NCI-H345 (cell line): Measurements from ENCODE around the gene CTBP1.
"Not testable (repeated sequence)": the region's sequence is repeated elsewhere in the genome, so short reads cannot be mapped to it uniquely, and the experiment has no call there.

Experiments
- DNase-seq: peaks from one replicate; lab custom pipeline; 2025; lab: John Stamatoyannopoulos, UW

CTBP1 gene

DNA sequence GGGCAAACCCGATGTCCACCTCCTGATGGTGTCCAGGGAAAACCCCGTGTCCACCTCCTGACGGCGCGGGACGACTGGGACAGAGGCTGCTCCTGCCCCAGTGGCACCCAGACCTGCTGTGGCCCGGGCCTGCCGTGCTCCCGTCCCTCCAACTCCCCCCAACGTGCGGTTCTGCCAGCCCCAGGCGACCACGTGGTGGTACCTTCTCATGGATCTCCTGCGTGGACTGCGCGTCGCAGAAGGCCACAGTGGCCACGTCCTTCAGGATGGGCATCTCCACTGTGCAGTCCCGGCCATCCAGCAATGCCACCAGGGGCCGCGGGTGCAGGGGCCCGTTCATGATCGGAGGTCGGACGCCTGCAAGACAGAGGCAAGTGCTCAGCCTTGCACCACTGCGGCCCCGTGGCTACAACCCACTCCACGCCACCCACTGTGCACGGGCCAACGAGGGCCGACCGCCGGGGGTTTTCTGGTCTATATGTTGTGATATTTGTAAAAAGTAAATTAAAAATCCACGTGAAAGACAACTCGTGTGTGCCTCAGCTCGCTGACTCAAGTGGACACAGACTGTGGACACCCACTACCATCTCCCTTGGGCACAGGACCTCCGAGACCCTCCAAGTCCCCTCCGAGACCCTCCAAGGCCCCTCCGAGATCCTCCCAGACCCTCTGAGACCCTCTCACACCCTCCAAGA, 10.8 kb downstream of the CTBP1 start:
- DNase-seq, result no peak

DNA sequence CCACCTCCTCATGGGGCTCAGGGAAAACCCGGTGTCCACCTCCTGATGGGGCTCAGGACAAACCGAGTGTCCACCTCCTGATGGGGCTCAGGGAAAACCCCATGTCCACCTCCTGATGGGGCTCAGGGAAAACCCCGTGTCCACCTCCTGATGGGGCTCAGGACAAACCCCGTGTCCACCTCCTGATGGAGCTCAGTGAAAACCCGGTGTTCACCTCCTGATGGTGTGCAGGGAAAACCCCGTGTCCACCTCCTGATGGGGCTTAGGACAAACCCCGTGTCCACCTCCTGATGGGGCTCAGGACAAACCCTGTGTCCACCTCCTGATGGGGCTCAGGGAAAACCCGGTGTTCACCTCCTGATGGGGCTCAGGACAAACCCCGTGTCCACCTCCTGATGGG, 11.7 kb downstream of the CTBP1 start:
- DNase-seq, result not testable (repeated sequence)

GRCh38 chr4:1236836-1237235, 12.1 kb downstream of the CTBP1 start:
- DNase-seq, result not testable (repeated sequence)

DNA sequence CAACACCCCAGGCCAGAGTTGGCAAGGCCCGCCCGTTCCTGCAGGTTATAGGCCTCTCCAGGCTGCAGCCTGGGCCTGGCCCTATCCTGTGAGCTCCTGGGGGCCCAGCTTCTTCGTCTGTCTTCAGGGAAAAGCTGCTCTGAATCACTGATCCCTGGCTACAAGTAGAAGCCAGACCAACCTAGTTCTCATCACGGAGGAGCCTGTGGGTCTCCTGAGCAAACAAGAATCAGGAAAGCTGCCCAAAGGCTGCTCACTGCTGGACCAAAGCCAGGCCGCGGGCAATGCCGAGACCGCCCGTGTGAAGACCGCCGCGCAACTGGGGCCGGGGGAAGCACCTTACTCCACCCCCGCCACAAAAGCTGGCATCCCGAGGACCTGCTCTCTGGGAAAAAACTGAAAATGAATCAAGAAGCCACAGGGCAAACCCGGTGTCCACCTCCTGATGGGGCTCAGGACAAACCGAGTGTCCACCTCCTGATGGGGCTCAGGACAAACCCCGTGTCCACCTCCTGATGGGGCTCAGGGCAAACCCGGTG, 12.8 kb downstream of the CTBP1 start:
- no peak for DNase-seq

DNA sequence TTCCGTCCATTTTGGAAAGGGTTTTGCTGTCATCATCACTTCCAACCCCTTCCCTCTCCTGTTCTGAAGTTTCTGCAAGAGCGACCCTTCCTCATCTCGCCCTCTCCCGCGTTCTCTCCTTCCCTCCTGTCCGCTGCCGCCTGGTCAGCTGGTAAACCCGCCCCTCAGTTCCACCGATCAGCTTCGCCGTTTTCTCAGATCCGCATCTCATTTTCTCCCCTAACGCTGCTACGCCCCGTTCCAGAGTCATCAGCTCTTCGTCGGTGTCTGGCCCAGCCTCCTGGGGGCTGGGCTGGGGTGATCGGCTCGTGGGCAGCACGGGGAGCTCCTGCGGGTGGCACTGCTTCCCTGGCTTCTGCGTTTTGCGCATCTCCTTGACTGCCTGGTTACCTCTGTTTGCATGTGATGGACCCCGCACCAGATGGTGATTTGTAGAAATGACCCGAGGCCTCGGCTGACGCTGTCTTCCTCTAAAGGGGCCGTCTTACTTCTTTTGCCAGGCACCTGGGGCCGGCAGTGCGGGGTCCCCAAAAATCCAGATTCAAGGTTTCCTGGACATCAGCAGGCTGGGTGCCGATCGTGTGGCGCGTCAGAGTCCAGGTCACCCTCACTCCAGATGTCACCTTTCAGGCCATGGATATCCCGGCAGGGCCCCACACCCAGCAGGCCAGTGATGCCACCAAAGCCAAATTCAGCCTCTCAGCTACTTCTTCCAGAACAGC, 13.4 kb downstream of the CTBP1 start:
- DNase-seq, result no peak

DNA sequence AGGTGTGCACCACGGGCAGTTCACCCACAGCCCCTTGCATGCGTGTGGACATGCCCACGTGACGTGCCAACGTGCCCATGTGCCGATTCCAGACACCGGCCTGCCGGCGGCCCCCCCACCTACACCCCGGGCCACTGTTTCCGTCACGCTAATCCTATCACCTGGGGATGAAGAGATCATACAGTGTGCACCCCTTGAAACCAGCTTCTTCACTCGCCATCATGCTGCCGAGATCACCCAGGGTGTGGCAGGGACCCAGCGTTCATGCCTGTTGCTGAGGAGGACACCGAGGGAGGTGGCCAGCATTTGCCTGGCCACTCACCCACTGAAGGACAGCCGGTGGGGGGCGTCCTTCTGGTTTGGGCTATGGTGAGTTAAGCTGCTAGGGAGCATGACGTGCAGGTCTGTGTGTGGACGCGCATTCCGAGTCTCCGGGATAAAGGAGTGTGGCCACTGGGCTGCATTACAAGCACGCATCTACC, 14.1 kb downstream of the CTBP1 start:
- no peak for DNase-seq

DNA sequence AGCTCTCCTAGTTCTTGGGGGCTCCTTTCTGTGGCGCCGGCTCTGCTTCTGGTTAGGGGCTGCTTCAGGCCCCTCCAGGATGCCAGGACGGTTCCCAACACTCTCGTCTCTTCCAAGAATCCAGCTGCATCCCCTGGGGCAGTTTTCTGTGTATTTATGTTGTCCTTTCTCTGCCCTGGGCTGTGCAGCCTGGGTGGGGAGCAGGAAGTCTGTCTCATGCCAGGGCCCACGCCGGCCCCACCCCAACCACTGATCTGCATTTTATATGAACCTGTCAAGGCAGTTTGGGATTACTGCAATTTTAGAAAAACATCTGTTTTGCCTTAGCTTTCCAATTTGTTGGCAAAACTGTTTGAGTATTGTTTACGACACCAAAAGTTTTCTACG, 14.6 kb downstream of the CTBP1 start:
- no peak for DNase-seq

DNA sequence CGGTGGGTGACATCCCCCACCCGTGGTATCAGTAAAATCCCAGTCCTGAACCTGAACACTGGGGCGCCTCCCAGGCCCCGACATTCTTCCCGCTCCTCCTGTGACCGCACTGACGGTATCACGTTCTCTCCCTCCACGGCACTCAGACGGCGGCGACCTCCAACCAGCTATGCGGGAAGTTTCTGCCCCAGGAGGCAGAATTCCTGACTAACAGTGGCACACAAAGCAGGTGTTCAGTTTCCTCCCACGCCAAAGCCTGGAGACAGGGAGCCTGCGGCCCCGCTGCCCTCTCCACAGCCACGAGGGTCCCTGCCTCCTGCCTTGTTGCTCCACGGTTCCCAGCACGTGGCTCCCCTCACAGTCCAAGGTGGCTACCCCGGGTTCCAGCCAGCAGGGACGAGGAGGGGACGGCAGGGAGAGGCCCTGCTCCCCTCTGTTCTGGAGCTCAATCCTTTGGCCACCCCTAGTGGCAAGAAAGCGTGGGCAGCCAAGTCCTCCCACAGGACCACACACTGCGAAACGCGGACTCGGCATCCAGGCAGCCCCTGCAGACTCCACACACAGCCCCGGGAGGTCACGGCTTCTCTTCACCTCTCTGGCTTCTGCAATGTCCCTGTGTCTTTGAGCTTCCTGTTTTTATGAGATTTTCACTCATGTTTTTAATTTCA, 15.2 kb downstream of the CTBP1 start:
- no peak for DNase-seq

GRCh38 chr4:1232661-1233621, 16.0 kb downstream of the CTBP1 start:
- DNase-seq, result no peak

DNA sequence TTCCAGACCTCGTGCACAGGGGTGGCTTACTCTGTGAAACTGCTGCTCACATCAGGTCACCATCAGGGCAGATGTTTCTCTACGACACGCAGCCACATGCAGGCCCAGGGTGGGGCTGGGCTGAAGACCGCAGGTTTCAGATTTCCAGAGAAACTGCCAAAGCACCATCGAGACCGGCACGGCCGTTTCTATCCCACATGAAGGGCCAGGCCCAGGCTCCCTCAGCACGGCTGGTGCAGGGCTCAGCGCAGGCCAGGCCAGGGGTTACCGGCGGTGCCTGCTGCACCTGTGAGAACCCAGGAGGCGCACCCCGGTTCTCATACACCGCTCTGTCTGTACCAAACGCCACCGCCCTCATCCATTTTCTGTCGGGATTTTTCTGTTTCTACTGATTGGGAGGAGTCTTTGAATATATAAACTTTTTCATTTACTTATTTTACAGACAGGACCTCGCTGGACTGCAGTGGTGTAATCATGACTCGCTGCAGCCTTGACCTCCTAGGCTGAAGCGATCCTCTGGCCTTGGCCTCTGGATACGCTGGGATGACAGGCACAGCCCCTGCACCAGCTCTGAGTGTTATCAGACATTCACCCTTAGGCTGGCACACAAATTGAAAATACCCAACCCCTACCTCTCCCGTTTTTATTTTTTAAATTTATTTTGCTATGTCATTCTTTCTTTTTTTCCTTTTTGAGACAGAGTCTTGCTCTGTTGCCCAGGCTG, 17.1 kb downstream of the CTBP1 start:
- DNase-seq, result no peak

DNA sequence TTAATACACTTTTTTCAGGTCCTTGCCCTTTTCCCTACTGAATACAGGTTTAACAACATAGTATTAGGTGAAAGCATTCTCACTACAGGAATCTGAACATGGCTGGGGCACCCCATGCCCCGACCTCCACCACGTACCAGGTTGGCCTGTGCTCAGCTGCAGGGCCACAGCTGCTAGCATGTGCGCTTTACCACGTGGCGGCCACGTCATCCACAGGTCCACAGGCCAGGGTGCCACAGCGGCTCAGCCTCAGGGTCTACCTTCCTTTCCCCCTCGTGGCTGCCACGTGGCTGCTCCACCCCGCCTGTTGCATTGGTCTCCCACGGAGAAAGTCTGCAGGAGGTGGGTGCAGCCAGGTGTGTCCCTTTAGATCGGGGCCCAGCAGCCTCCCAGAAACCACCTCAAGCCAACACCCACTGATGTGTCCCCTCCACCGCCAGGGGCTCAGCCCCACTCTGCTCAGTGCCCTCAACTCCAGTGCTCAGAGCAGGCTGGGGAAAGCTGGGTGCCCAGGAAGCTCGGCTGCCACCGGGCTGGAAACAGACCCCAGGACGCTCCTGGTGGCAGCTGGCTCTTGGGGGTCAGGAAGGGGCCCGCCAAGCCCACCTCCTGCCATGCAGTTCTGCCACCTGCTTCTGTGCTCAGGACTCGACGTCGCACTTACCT, 17.8 kb downstream of the CTBP1 start:
- no peak for DNase-seq

DNA sequence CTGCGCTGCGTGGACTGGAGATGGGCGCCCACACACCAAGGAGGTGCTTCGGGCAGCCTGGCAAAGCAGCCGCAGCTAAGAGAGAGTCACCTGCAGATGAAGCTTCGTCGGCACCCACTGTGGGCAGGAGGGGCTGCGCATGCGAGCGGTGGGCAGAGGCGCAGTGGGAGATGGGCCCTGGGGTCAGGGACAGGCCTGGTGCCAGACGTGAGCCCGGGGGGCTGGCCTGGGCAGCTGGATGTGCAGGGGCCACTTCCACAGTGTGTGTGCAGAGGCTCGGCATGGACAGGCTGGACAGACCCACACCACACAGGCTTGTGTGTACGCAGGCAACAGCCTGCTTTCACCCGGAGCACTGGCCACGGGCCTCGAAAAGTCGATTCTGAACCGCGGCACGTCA, 18.6 kb downstream of the CTBP1 start:
- DNase-seq, result no peak

DNA sequence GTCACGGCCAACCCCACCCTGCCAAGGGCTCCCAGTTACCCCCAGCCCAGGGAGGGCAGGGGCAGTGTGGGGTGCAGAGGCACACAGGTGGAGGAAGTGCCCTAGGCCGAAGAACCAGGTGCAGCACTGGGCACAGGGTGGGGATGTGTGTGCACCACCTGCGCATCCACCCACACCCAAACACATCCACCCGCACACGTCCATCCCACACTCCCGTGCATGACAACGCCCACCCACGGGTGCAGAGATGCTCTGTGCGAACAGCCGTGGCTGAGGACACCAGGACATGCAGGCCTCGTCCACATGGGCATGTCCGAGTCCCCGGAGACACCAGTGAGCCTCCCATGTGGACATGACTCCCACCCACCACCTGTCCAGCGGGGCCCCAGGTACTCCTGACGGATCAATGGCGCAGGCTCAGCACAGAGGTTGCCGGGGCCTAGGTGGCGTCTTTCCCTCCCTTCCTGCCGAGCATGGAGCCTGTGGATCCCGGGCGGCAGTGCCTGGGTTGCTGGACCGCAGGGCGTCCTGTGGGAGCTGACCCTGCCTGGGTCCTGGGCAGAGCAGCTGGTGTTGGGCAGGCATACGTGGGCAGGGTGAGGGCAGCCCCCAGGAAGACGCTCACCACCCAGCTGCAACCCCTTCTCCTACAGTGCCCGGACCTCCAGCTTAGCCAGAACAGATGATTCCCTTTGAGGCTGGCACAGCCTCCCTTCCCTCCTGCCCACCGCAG, 19.6 kb downstream of the CTBP1 start:
- no peak for DNase-seq

GRCh38 chr4:1227816-1228215, 21.1 kb downstream of the CTBP1 start:
- DNase-seq, result no peak

- no peak for DNase-seq
Observed at GRCh38 chr4:1226598-1226997, 22.3 kb downstream of the CTBP1 start.

- DNase-seq, result no peak
Observed at GRCh38 chr4:1226144-1226481, 22.8 kb downstream of the CTBP1 start.

DNA sequence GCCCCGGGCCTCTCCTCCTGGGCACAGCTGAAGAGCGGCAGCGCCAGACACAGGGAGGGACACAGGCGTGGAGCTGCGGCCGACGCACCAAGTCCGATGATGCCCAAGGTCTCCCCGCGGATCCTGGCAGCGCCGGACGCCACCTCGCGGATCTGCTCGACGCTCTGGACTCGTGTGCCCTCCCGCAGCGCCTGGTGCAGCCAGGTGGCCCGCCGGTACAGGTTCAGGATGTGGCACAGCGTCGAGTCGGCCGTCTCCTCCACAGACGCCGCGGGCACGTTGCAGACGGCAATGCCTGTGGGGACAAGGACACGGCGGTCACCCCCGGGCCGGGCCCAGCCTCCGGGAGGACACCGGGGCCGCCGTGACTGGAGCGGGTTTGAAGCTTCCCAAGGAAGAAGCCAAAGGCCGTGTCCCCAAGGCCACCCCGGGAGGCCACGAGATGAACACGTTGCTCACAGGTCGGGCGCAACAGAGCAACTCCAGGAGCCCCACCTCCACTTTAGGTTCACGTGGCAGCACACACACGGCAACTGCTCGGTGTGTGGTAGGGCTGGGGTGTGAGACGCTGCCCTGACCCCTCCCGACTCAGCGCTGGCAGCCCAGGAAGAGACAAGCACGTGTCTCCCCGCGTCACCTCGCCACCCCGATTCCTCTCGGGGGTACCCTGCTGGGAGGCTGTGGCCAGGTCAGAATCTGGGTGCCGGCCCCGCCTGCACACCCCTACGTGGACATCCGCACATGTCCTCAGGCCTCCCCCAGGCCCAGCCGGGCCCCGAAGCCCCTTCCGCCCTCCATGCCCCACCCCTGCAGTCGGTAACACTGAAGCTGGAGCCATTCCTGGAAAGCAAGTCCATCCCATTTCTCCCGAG, 23.4 kb downstream of the CTBP1 start:
- no peak for DNase-seq

GRCh38 chr4:1223841-1224809, 24.8 kb downstream of the CTBP1 start:
- DNase-seq, result no peak
